NOMO-1 treated with DMSO at 0.1 percent for 48 hours (cell line): Measurements from ENCODE around the gene IVD.

ENCODE experiments used
- DNase-seq: peaks from one replicate; lab custom pipeline; 2025; ENCODE audit not compliant: unreplicated experiment; lab: John Stamatoyannopoulos, UW

IVD gene

DNA sequence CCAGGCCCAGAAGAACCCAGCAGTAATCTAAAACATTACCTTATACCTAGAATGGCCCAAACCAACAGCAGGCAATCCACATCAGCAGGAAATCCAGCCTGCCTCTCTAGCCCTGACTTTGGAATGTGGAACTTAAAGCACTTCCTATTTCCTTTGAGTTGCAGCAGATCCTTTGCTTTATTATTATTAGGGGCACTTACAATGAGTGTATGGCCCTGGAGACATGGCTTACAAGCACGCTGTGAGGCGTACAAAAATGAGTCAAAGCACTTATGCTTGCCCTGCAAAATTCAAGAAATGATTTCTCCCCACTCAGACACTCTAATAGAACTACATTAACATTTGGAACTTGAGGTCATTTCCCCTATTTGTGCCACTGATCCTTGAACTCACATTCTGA lies 32.6 kb upstream of the IVD start:
- no peak for DNase-seq

DNA sequence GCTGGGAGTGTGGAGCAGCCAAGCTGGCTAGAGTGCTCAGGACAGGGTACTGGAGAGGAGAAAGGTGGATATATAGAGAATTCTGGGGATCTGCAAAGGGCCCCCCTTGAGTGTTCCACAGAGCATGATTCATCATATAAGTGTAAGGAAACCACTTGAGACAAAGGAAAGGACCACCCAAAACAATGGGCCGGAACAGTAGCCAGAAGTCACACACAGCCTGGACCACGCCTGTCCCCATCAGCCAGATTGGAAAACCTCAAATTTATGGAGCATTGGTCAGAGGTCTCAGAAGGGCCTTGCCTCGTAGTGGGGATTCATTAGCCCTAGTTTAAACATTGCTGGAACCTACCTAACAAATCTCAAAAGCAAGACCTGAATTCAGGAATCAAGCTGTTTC lies 28.0 kb upstream of the IVD start:
- DNase-seq = no peak

DNA sequence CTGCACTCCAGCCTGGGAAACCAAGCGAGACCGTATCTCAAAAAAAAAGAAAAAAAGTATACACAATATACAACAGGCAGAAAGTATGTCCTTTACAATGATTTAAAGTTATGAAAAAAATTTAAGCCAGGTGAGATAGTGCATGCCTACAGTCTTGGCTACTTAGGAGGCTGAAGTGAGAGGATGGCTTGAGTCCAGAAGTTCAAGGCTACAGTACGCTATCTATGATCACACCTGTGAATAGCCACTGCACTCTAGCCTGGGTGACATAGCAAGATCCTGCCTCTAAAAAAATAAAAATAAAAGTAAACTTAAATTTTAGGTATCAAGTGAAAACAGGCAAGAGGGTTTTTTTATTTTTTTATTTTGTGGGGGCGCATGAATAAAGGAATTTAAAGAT lies 26.2 kb upstream of the IVD start:
- DNase-seq = no peak

DNA sequence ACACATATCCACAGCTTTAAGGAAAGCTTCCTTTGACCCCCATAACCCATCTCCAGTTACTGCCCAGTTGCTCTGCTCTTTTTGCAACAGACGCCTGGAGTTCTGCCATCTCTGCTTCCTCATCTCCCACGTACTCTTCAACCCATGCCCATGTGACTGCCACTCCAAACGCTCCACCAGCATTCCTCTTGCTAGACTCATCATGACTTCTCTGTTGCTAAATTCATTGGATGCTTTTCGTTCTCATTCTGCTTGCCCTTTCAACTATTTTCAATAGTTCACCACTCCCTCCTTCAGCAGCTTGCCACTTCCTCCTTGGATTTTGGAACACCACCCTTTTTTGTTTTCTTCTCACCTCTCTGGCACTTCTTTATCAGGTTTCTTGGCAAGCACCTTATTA lies 25.7 kb upstream of the IVD start:
- no peak for DNase-seq

DNA sequence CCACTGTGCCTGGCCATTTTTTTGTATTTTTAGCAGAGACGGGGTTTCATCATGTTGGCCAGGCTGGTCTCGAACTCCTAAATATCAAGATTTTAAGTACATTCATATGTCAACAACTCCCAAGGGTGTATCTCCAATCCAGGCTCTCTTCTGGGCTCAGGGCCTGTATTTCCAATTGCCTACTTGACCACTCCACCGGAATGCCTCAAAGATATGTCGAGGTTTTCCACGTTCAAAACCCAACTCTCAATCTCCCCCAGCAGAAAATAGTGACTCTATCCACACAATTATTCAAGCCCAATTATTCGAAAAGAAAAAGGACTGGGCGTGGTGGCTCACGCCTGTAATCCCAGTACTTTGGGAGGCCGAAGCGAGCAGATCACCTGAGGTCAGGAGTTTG lies 25.0 kb upstream of the IVD start:
- no peak for DNase-seq

DNA sequence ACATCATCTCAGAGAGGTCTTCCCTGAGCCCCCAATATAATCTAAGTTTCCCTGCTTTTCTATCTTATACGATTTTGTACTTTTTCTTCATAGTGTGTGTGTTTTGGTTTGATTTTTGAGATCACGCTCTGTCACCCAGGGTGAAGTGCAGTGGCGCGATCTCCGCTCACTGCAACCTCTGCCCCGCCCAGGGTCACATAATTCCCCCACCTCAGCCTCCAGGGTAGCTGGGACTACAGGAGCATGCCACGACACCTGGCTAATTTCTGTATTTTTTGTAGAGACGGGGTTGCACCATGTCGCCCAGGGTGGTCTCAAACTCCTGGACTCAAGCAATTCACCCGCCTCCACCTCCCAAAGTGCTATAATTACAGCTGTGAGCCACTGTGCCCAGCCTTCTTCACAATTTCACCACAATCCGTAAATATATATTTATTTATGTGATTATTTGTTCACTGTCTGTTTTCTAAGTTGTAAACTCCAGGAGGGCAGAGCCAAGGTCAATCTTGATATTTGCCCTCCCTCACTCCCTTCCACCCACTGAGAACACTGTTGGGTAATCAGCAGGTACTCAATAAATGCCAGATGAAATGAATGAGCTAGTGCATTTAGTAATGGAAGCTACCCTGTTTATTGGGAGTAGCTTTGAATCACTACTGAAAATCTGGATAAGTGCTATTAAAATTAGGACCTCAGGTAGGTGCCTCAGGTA lies 23.6 kb upstream of the IVD start:
- no peak for DNase-seq

DNA sequence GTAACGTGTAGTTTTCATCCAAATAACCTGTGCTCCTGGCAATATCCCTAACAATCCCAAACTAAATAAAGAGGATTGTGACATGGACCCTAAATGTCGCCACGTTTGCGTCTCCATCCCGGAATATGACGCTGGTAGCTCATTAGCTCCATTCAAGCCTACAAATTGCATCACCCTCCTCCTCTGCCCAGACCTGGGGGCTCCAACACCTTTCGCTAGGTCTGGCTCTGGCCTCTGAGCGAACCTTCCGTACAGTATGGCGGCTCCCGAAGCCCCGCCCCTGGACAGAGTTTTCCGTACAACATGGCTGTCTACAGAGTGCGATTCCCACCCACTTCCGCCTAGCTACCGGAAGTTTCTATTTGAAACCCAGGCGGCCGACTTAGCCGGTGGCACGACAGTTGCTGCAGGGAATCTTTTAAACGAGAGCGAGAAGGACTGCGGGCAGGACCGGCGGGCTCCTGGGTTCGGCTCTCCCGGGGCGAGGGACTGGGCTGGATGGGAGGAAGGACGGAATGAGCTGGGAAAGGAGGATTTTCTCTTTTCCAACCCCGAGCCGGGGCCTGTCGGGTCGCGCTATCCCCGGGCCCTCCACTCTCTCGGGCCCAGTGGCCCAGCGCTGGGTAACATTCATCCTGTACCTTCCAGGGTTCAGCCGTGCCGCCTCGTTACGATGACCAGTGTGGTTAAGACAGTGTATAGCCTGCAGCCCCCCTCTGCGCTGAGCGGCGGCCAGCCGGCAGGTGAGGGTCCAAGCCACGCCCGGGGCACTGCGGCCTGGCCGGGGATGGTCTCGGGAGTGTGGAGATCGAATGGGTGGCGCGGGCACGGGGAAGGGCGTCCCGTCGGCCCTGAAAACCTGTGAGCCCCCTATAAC lies 22.8 kb upstream of the IVD start, which contains the start of gene KNSTRN:
TSS of gene KNSTRN (plus strand) at position 142 of the 877 bp plus-strand sequence. CDS start at position 257, 115 bp downstream.
- peak; percentile 92 for DNase-seq

DNA sequence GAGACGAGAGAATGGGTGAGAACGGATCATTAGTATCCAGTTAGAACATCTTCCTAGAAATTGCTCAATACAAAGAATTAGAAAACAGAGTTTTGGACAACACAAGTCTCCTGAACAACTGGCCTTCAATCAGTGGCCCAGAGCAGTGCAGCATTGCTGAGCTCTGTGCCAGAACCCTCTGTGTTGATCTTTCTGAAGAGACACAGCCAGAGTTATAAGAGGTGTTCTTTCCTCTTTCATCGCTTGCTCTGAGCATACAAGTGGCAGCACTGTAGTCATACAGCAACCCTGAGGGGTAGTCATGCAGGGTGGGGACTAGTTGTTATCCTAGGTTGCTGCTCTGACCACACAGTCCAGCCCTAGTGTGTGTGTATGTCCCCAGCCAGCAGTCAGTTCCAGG lies 19.1 kb upstream of the IVD start:
- DNase-seq = no peak

DNA sequence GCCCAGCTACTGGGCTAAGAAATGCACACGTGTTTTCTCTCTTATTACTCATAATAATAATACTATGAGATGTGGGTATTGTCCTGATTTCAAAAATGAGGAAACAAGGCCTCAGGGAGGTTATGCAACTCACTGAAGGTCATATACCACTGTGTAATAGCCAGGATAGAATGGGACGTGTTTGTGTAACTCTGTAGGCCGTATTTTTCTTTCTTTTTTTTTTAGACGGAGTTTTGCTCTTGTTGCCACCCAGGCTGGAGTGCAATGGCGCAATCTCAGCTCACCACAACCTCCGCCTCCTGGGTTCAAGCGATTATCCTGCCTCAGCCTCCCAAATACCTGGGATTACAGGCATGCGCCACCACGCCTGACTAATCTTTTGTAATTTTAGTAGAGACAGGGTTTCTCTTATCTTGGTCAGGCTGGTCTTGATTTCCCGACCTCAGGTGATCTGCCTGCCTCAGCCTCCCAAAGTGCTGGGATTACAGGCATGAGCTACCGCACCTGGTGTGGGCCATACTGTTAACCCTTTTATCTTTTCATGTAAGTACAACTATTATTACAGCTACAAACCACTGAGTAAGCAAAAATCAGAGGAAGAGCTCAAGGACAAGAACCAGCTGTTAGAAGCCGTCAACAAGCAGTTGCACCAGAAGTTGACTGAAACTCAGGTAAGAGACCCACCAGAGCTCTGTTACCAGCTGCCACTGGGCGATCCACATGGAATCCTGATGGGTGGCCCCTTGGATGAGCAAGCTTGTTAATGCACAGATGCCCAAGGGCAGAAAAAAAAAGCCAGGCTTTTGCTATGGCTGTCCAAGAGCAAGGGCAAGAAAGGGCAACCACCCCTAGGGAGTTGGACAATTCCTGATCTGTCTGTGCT lies 16.4 kb upstream of the IVD start:
- DNase-seq = peak; percentile 96

DNA sequence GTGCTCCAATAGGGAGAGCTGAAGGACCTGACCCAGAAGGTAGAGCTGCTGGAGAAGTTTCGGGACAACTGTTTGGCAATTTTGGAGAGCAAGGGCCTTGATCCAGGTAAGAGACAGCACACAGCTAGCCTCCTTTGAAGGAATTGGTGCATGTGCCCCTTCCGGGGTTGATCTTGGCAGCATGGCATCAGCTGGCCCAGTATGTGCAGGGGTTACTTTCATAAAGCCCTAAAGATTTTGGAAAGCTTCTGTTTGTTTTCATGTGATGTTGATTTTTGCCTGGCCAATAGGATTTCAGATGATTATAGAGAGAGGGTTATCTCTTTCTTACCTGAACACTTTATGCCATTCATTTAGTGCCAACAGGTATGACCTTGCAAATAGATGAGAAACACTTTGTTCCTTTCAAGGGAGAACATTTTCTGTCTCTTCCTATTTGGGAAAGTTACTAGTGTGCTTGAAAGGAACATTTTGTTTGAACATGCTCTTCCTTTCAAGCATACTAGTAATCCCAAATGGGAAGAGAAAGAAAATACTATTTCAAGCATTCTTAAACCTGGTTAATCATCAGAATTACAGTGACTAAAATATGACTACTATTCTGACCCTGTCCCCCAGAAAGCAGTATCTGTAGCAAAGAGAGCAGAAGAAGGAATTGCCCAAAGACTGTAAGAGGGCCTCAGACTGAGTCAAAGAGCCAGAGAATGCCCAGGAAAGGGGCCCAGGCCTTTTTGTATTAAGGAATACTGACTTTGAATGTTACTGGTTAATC lies 15.6 kb upstream of the IVD start:
- no peak for DNase-seq

DNA sequence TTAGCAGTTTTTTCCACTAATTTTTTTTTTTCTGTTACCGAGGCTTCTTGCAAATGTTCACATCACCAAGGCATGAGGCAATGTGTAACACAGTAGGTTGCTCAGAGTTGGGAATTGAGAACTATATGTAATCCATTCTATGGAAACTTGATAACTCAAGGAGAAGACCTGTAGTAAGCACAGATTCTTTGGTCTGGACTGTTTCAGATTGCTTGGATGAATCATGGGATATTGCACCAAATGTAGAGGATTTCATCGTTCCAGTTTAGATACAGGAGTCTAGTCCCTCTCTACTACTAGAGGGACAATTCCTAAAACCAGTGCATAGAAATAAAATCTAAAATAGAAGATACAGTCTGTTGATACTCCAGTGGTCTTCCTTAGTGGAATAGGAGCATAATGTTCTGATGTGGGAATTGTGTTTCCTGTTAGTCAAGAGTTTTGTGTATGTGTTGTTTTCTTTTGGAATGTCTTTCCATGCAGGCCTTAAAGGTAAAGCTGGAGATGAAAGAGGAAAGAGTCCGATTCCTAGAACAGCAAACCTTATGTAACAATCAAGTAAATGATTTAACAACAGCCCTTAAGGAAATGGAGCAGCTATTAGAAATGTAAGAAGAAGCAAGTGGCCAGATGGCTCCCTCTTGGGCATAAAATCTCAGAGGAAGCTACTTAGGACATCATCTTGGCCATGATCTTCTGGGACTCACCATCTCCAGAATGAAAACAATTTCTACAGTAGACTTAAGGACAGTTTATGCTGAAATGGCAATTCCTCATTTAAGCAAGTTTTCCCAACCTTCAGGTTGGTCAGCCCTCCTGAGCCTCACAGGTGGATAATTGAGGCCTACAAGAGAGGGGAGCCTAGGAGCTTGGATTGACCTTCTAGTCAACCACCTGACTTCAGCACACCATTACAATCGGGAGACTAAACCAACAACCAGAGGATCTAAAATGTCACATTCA lies 12.3 kb upstream of the IVD start:
- DNase-seq = no peak

DNA sequence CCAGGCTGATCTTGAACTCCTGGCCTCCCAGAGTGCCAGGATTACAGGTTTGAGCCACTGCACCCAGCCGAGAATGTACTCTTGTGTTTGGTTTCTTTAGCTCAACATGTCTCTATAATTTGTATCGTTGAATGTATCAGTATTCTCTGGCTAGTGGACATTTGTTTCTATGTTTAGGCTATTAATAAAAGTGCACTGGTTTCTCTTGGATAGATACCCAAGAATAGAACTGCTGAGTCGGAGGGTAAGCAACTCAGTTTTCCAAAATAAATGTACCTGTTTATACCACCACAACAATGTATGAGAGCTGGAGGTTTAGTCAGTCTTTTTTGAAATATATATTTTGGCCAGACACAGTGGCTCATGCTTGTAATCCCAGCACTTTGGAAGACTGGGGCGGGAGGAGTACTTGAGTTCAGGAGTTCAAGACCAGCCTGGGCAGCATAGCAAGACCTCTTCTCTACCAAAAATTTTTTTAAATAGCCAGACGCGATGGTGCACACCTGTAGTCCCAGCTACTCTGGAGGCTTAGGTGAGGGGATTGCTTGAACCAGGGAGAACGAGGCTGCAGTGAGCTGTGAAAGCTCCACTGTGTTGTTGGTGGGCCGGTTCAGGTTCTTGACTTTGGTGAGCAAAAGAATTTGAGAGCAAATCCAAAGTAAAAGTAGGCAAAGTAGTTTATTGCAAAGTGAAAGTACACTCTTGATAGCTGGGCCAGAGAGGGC lies 7.7 kb upstream of the IVD start:
- DNase-seq = no peak

DNA sequence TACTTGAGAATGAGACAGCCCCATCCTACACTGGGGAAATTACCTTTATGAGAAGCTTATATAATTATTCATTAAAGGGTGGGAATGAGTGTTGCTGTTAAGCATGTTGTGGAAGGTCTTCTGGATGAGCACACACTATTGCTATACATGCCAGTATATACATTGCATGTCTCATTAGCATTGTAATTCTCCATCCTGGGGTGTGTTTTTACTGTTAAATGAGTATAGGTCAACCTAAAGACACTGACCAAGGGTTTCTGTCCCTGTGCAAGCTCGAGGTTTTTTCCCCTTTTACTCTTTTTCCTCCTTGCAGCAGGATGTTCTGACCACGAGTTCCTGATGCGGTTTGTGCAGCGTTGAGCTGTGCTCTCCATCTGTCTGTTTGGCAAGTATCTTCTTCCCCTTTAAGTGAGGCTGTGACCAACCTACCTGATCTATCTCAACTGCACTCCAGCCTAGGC lies 7.2 kb upstream of the IVD start:
- DNase-seq = peak; percentile 93

DNA sequence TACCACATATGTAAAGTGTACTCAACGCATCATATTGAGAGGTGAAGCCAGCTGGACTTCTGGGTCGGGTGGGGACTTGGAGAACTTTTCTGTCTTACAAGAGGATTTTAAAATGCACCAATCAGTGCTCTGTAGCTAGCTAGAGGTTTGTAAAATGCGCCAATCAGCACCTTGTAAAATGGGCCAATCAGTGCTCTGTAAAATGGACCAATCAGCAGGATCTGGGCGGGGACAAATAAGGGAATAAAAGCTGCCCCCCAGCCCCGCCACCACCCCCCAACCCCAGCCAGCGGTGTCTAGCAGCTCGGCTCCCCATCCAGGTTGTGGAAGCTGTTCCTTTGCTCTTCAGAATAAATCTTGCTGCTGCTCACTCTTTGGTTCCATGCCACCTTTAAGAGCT lies 6.2 kb upstream of the IVD start:
- no peak for DNase-seq

DNA sequence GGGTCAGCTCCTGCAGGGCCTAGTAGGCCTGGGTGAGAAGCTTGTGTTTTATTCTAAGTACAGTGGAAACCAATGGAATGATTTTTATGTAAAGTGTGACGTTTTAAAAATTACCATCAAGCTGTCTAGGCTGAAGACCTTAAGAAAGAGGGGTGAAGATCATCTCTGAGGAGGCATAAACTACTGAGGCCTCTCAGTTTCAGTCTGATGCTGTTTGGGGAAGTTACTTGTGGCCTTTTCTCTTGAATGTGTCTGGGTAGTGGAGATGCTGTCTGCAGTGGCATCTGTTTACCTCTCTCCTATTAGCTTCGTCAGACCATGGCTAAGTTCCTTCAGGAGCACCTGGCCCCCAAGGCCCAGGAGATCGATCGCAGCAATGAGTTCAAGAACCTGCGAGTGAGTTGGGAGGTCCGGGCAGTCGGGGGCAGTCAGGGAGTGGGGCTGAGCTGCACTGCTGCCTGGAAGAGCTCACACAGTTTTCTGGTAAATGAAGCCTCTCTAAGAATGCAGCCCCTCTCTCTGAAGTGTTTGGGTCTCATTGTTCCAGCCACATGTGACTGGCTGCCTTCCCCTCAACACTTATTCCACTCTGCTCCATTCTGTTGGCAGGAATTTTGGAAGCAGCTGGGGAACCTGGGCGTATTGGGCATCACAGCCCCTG lies 1.9 kb downstream of the IVD start:
- DNase-seq = peak; percentile 25

DNA sequence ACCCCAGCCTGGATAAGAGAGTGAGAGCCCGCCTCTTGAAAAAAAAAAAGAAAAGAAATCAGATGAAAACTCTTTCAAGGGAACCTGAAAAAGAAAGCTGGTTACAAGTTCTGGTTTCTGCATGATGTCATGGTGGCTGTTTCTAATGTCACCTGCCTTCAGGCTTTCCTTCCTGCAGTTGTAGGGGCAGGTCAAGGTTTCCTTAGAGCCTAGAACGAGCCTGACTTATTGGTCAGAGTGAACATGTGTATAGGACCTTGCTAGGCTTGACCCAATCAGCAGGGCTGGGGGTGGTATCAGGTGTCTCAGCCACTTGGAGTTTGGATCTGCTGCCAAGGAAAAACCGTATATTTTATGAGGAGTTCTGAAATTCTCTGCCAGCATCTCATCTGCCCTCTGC lies 3.8 kb downstream of the IVD start:
- DNase-seq = no peak

DNA sequence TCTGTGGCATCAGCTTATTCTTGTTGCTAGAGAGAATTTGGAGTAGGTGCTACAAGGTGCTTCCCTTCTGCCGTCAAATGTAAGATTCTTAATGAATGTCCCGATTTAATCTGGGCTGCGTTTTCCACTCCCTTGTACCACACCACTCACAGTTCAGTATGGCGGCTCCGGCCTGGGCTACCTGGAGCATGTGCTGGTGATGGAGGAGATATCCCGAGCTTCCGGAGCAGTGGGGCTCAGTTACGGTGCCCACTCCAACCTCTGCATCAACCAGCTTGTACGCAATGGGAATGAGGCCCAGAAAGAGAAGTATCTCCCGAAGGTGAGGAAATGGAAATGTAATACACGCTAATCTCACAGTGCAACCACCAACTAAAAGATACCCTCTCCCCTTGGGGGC lies 4.9 kb downstream of the IVD start:
- DNase-seq = no peak

DNA sequence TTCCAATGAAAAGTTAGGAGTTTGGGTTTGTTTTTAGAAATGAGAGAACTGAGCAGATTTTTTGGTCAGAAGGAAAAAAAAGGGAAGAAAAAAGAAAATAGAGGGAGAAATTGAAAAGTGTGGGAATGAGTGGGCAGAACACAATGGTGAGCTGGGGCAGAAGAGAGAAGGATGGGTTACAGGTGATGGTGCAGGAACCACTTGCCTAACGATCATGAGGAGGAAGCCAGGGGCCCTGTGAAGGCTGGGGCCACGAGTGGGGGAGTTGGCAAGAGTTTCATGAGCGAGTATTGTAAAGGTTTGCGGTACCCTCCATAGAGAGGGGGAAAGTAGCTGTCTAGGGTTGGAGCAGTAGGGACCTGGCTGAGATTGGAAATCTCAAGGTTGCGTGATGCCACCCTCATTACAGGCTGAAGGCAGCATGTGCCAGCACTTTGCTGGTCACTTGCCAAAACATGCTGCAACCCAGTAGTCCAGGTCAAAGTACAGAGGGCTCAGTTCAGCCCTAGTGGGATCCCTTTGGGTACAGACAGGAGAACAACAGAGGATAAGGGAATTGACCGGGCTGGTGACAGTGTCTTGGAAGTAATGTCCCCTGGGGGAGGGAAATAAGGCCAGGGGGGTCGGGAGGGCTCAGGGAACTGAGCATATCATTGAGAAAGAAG lies 6.6 kb downstream of the IVD start:
- DNase-seq = no peak
